HL-60 (cell line): ENCODE results near the gene CAMTA1.

Experiments
- GABPA ChIP-seq: IDR thresholded peaks from 2 replicates; pipeline ENCODE4 v1.6.1; 2012; ENCODE audit warnings: low read depth
- TF ChIP-seq, protein P1 (sequence below): IDR thresholded peaks from one replicate; pipeline ENCODE4 v1.5.1; 2011; ENCODE audit warnings: low read length, control low read depth, inconsistent platforms; ENCODE audit not compliant: insufficient read depth
- TF ChIP-seq, protein P2 (sequence below): IDR thresholded peaks from 2 replicates; pipeline ENCODE4 v1.6.1; 2012; ENCODE audit warnings: low read depth; ENCODE audit not compliant: insufficient replicate concordance

DNA sequence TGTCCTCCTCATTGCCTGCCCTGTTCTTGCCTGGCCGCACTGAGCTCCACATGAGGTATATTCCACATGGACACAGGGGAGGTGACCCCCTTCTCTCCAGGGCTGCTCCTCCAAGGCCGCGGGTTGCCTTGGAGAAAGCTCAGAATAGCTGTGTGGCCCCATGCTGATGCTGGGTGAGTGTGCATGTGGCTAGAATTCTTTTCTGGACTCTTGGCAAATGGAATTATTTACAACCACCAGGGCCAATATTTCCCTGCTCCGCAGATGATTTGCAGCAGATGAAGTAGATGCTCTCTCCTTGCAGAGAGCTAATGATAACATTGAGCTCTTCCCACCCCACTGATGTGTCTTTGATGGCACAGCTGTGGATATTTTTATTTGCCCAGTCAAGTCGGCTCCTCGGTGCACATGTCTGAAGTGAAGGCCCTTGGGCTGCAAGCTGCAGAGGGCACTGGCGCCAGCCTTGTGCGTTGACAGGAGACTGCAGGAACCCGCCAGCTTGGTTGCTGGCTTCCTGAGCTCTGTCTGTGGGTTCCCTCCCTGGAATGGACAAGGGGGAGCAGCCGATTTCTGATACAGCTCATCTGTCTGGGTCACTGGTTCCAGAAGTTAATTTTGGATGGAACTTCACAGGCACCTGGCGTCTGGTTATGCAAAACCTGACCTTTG lies 581.2 kb downstream of the CAMTA1 start:
- TF ChIP-seq, protein P1, sequence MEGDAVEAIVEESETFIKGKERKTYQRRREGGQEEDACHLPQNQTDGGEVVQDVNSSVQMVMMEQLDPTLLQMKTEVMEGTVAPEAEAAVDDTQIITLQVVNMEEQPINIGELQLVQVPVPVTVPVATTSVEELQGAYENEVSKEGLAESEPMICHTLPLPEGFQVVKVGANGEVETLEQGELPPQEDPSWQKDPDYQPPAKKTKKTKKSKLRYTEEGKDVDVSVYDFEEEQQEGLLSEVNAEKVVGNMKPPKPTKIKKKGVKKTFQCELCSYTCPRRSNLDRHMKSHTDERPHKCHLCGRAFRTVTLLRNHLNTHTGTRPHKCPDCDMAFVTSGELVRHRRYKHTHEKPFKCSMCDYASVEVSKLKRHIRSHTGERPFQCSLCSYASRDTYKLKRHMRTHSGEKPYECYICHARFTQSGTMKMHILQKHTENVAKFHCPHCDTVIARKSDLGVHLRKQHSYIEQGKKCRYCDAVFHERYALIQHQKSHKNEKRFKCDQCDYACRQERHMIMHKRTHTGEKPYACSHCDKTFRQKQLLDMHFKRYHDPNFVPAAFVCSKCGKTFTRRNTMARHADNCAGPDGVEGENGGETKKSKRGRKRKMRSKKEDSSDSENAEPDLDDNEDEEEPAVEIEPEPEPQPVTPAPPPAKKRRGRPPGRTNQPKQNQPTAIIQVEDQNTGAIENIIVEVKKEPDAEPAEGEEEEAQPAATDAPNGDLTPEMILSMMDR = no peak
- TF ChIP-seq, protein P2, sequence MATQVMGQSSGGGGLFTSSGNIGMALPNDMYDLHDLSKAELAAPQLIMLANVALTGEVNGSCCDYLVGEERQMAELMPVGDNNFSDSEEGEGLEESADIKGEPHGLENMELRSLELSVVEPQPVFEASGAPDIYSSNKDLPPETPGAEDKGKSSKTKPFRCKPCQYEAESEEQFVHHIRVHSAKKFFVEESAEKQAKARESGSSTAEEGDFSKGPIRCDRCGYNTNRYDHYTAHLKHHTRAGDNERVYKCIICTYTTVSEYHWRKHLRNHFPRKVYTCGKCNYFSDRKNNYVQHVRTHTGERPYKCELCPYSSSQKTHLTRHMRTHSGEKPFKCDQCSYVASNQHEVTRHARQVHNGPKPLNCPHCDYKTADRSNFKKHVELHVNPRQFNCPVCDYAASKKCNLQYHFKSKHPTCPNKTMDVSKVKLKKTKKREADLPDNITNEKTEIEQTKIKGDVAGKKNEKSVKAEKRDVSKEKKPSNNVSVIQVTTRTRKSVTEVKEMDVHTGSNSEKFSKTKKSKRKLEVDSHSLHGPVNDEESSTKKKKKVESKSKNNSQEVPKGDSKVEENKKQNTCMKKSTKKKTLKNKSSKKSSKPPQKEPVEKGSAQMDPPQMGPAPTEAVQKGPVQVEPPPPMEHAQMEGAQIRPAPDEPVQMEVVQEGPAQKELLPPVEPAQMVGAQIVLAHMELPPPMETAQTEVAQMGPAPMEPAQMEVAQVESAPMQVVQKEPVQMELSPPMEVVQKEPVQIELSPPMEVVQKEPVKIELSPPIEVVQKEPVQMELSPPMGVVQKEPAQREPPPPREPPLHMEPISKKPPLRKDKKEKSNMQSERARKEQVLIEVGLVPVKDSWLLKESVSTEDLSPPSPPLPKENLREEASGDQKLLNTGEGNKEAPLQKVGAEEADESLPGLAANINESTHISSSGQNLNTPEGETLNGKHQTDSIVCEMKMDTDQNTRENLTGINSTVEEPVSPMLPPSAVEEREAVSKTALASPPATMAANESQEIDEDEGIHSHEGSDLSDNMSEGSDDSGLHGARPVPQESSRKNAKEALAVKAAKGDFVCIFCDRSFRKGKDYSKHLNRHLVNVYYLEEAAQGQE = no peak
- TF ChIP-seq GABPA = no peak
